Peyer's patch (tissue), 4 donors: ENCODE results near the gene TNS3.

ENCODE experiments used
- POLR2A ChIP-seq, 2 donors: fragments of 450-650 bp; IDR thresholded peaks; one replicate each; pipeline ENCODE4 v1.5.1; 2017; ENCODE audit warnings: antibody characterized with exemption in 2 of 2, mild to moderate bottlenecking in 2 of 2, moderate library complexity in 2 of 2
- TF ChIP-seq, protein P1 (sequence below), 6 experiments: fragments of 450-650 bp in 4 of 6; fragments of 200-600 bp in 2 of 6; sonication (generic) in 1 of 6; IDR thresholded peaks; one replicate each; pipeline ENCODE4 v1.5.1; 2017 to 2019; ENCODE audit warnings: antibody characterized with exemption in 6 of 6, mild to moderate bottlenecking in 3 of 6, moderate library complexity in 1 of 6

DNA sequence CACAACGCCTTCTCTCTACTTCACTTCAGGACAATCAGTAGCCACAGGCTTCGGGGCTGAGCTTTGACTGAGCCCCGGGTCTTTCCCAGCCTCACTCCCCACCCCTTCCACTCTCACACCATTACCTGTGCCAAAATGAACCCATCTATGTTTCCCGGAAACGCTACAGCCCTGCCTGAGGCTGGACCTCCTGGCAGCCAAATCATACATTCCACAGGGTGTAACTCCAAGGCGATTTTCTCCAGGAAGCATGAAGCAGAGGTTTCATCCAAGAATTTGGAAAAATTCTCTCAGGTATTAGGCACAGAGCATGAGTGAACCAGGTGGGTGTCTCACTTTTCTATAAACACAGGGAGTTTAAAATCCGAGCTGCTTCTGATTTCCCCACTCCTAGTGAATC, 286.3 kb downstream of the TNS3 start:
- TF ChIP-seq, protein P1, sequence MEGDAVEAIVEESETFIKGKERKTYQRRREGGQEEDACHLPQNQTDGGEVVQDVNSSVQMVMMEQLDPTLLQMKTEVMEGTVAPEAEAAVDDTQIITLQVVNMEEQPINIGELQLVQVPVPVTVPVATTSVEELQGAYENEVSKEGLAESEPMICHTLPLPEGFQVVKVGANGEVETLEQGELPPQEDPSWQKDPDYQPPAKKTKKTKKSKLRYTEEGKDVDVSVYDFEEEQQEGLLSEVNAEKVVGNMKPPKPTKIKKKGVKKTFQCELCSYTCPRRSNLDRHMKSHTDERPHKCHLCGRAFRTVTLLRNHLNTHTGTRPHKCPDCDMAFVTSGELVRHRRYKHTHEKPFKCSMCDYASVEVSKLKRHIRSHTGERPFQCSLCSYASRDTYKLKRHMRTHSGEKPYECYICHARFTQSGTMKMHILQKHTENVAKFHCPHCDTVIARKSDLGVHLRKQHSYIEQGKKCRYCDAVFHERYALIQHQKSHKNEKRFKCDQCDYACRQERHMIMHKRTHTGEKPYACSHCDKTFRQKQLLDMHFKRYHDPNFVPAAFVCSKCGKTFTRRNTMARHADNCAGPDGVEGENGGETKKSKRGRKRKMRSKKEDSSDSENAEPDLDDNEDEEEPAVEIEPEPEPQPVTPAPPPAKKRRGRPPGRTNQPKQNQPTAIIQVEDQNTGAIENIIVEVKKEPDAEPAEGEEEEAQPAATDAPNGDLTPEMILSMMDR (IDR thresholded peaks at IDR 0.05), result no peak
- TF ChIP-seq POLR2A (IDR thresholded peaks at IDR 0.05), result no peak
